CD4-positive, alpha-beta T cell treated with Interleukin-17A for 4 hours (primary cell): ENCODE data around the gene ZNF101.
A peak's percentile ranks its signal among the peaks of the same experiment; 100 is the strongest.

Source experiments
- DNase-seq: peaks from one replicate; pipeline ENCODE4 v3.0.0-alpha.2; 2020; ENCODE audit warnings: mixed read lengths

ZNF101 gene

GRCh38 chr19:19668230-19669012 is at the start of gene ZNF101:
Gene ZNF101 (plus strand): TSS chr19:19668839. CDS start chr19:19668964, 125 bp downstream.
- peak; percentile 95 for DNase-seq

GRCh38 chr19:19619181-19619848 is 49.3 kb upstream of the ZNF101 start:
- no peak for DNase-seq

- DNase-seq: no peak
Measured at GRCh38 chr19:19619849-19620210, 48.8 kb upstream of the ZNF101 start.

GRCh38 chr19:19623383-19623782 is 45.3 kb upstream of the ZNF101 start:
- DNase-seq: no peak

GRCh38 chr19:19624032-19624570 is 44.5 kb upstream of the ZNF101 start:
- DNase-seq: no peak

- no peak for DNase-seq
Measured at GRCh38 chr19:19626516-19627472, 41.8 kb upstream of the ZNF101 start.

GRCh38 chr19:19627621-19628500 is 40.8 kb upstream of the ZNF101 start, which contains the start of gene LPAR2:
Gene LPAR2 (minus strand): TSS chr19:19628220. CDS start chr19:19627275, 945 bp downstream.
- peak; percentile 90 for DNase-seq

GRCh38 chr19:19628501-19629134 is 40.0 kb upstream of the ZNF101 start:
- peak; percentile 70 for DNase-seq

- no peak for DNase-seq
Measured at GRCh38 chr19:19630062-19630414, 38.6 kb upstream of the ZNF101 start.

- DNase-seq: no peak
Measured at GRCh38 chr19:19630426-19630825, 38.2 kb upstream of the ZNF101 start.

- DNase-seq: no peak
Measured at GRCh38 chr19:19631346-19631745, 37.3 kb upstream of the ZNF101 start.

- no peak for DNase-seq
Measured at GRCh38 chr19:19632661-19633060, 36.0 kb upstream of the ZNF101 start.

GRCh38 chr19:19633711-19634515 is 34.7 kb upstream of the ZNF101 start:
- no peak for DNase-seq

- no peak for DNase-seq
Measured at GRCh38 chr19:19634516-19635312, 33.9 kb upstream of the ZNF101 start.

GRCh38 chr19:19635313-19635702 is 33.3 kb upstream of the ZNF101 start:
- no peak for DNase-seq

GRCh38 chr19:19636573-19637185 is 32.0 kb upstream of the ZNF101 start:
- no peak for DNase-seq

- DNase-seq: no peak
Measured at GRCh38 chr19:19637186-19637522, 31.5 kb upstream of the ZNF101 start.

- no peak for DNase-seq
Measured at GRCh38 chr19:19637523-19638251, 31.0 kb upstream of the ZNF101 start.
